CD14-positive monocyte (primary cell): Measurements from ENCODE around the gene ARFGAP2. TPM values are rescaled to one million over a fixed set of nuclear protein-coding genes. Genes with fewer than 3 reads are reported as not detected.
"Not testable (repeated sequence)": the region's sequence is repeated elsewhere in the genome, so short reads cannot be mapped to it uniquely, and the experiment has no call there.

Experiments used
- DNase-seq, 3 donors: peaks; one replicate each; pipeline ENCODE4 v3.0.0-alpha.2; 2011 to 2022
- H2AFZ ChIP-seq: 2 replicates; pipeline ENCODE4 v1.6.0; 2012; ENCODE audit warnings: mild to moderate bottlenecking, low read depth, low read length, inconsistent platforms; ENCODE audit not compliant: insufficient read depth, poor library complexity, severe bottlenecking
- H3K27ac ChIP-seq, 2 donors: 1 replicate in 1 of 2; 2 replicates in 1 of 2; pipeline ENCODE4 v1.5.1; 2012 to 2013; ENCODE audit warnings: low read length in 2 of 2, control low read depth in 1 of 2, inconsistent platforms in 1 of 2, low read depth in 1 of 2, mild to moderate bottlenecking in 1 of 2
- H3K27me3 ChIP-seq, 2 donors: one replicate each; pipeline versions ENCODE4 v1.6.0 to v1.6.1; 2011 to 2013; ENCODE audit warnings: low read length in 2 of 2; ENCODE audit not compliant: control insufficient read depth in 2 of 2, insufficient read depth in 2 of 2
- H3K36me3 ChIP-seq, 2 donors: replicated peaks in 1 of 2; 1 replicate in 1 of 2; 2 replicates in 1 of 2; pipeline versions ENCODE4 v1.5.1 to v1.6.1; 2012 to 2013; ENCODE audit warnings: low read length in 2 of 2, control low read depth in 1 of 2, inconsistent platforms in 1 of 2, mild to moderate bottlenecking in 1 of 2; ENCODE audit not compliant: insufficient read depth in 2 of 2, control insufficient read depth in 1 of 2
- H3K4me1 ChIP-seq, 2 donors: 1 replicate in 1 of 2; 2 replicates in 1 of 2; pipeline versions ENCODE4 v1.5.1 to v1.6.1; 2012 to 2013; ENCODE audit warnings: low read length in 2 of 2, control low read depth in 1 of 2, inconsistent platforms in 1 of 2, mild to moderate bottlenecking in 1 of 2, moderate library complexity in 1 of 2; ENCODE audit not compliant: insufficient read depth in 2 of 2, control insufficient read depth in 1 of 2
- H3K4me2 ChIP-seq: replicated peaks from 2 replicates; pipeline ENCODE3; 2012; ENCODE audit warnings: low read length, moderate library complexity, mild to moderate bottlenecking; ENCODE audit not compliant: poor library complexity, severe bottlenecking; ENCODE audit errors: extremely low read depth
- H3K4me3 ChIP-seq, 3 experiments: fragments of 200-600 bp in 1 of 3; sonication (generic) in 1 of 3; replicated peaks in 1 of 3; 1 replicate in 2 of 3; 2 replicates in 1 of 3; pipeline ENCODE4 v1.5.1; 2011 to 2013; ENCODE audit warnings: low read length in 3 of 3, mild to moderate bottlenecking in 3 of 3, control low read depth in 2 of 3, low read depth in 2 of 3, inconsistent platforms in 1 of 3, moderate library complexity in 1 of 3
- H3K79me2 ChIP-seq: 2 replicates; pipeline ENCODE4 v1.6.0; 2012; ENCODE audit warnings: mild to moderate bottlenecking, control low read depth, inconsistent platforms, low read length, moderate library complexity; ENCODE audit not compliant: insufficient read depth
- H3K9ac ChIP-seq: 2 replicates; pipeline ENCODE4 v1.6.0; 2017; ENCODE audit warnings: low read length, mild to moderate bottlenecking; ENCODE audit not compliant: insufficient read depth, poor library complexity, severe bottlenecking
- H3K9me3 ChIP-seq, 2 donors: replicated peaks in 1 of 2; 1 replicate in 1 of 2; 2 replicates in 1 of 2; pipeline versions ENCODE4 v1.5.1 to v1.6.1; 2012 to 2013; ENCODE audit warnings: low read length in 2 of 2, control low read depth in 1 of 2; ENCODE audit not compliant: control insufficient read depth in 1 of 2, insufficient read depth in 1 of 2
- H4K20me1 ChIP-seq: 2 replicates; pipeline ENCODE4 v1.6.0; 2012; ENCODE audit warnings: mild to moderate bottlenecking, low read length, control low read depth, moderate library complexity; ENCODE audit not compliant: insufficient read depth
- H3K27ac Mint-ChIP-seq, 7 donors: one replicate each; pipeline ENCODE4 v1.8.0; 2020; ENCODE audit warnings: mild to moderate bottlenecking in 7 of 7, mixed read lengths in 7 of 7, moderate library complexity in 6 of 7, inconsistent platforms in 2 of 7
- H3K27me3 Mint-ChIP-seq, 3 donors: one replicate each; pipeline ENCODE4 v1.8.0; 2021 to 2022; ENCODE audit warnings: low read depth in 3 of 3, mild to moderate bottlenecking in 3 of 3, mixed read lengths in 3 of 3, moderate library complexity in 3 of 3, inconsistent platforms in 1 of 3
- H3K36me3 Mint-ChIP-seq, 2 donors: one replicate each; pipeline ENCODE4 v1.8.0; 2020; ENCODE audit warnings: mixed read lengths in 2 of 2, inconsistent platforms in 1 of 2, mild to moderate bottlenecking in 1 of 2
- H3K4me1 Mint-ChIP-seq: one replicate; pipeline ENCODE4 v1.8.0; 2020; ENCODE audit warnings: mild to moderate bottlenecking, mixed read lengths
- H3K4me3 Mint-ChIP-seq, 2 donors: one replicate each; pipeline ENCODE4 v1.8.0; 2020; ENCODE audit warnings: mild to moderate bottlenecking in 2 of 2, mixed read lengths in 2 of 2, moderate library complexity in 1 of 2
- H3K9me3 Mint-ChIP-seq, 7 donors: one replicate each; pipeline ENCODE4 v1.8.0; 2020 to 2022; ENCODE audit warnings: mixed read lengths in 7 of 7, mild to moderate bottlenecking in 6 of 7, moderate library complexity in 6 of 7, inconsistent platforms in 2 of 7
- WGBS: methylation state at CpG from one replicate; pipeline ENCODE4 v1.1.5; 2013; ENCODE audit warnings: missing lambda C conversion rate; ENCODE audit not compliant: insufficient coverage; 5-methylcytosine and 5-hydroxymethylcytosine counted together
- intact Hi-C, 2 donors: fragments of 100-400 bp; cut with micrococcal nuclease; formaldehyde crosslinking; loops; one replicate each; pipeline versions ENCODE4 v1.15.0 to v1.15.1; 2023
- polyA plus RNA-seq, 3 donors: library from polyadenylated mRNA; depleted of rRNA in 1 of 3; unstranded in 2 of 3; stranded (reverse) in 1 of 3; fragments of 300-500 nt in 2 of 3; fragments of >200 nt in 1 of 3; fragmentation: Illumina TruSeq in 2 of 3; gene quantifications; 1 replicate in 2 of 3; 2 replicates in 1 of 3; pipeline ENCODE4 v1.2.3, GENCODE V29; 2012 to 2021
- TF ChIP-seq, protein P1 (sequence below): fragments of 200-600 bp; IDR thresholded peaks from one replicate; pipeline ENCODE4 v1.8.0; 2022; ENCODE audit warnings: antibody characterized with exemption, mild to moderate bottlenecking

The ARFGAP2 gene
- polyA plus RNA-seq, 3 donors: 59.7 to 129 (median 61.0) TPM

DNA sequence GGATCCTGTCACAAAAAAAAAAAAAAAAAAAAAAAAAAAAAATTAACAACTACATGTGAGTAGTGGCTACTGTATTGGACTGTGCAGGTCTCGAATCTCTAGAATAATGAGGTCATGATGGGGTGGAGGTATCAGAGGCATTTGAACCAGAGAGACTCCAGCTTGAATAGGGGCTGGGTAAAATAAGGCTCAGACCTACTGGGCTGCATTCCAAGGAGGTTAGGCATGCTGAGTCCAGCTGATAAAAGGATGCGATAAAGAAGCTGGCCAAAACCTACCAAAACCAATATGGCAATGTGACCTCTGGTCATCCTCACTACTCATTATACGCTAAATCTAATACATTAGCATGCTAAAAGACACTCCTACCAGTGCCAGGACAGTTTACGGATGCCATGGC is 15.4 kb upstream of the ARFGAP2 start:
- Histone ChIP-seq H3K4me2 (no peak overlapping the region), H3K4me1 (peaks cover 6 to 7% of the 10 kb centered on the region in 2 donors), H3K9ac (no peak overlapping the region), H3K36me3 (no peaks in the 10 kb centered on the region), H2AFZ (no peak overlapping the region), H3K4me3 (no peak overlapping the region), H4K20me1 (no peaks in the 10 kb centered on the region), H3K79me2 (no peaks in the 10 kb centered on the region), H3K27ac (no peak overlapping the region), H3K27me3 (peaks cover 13 to 28% of the 10 kb centered on the region in 2 donors), H3K9me3 (no peaks in the 10 kb centered on the region)
- TF ChIP-seq, protein P1, sequence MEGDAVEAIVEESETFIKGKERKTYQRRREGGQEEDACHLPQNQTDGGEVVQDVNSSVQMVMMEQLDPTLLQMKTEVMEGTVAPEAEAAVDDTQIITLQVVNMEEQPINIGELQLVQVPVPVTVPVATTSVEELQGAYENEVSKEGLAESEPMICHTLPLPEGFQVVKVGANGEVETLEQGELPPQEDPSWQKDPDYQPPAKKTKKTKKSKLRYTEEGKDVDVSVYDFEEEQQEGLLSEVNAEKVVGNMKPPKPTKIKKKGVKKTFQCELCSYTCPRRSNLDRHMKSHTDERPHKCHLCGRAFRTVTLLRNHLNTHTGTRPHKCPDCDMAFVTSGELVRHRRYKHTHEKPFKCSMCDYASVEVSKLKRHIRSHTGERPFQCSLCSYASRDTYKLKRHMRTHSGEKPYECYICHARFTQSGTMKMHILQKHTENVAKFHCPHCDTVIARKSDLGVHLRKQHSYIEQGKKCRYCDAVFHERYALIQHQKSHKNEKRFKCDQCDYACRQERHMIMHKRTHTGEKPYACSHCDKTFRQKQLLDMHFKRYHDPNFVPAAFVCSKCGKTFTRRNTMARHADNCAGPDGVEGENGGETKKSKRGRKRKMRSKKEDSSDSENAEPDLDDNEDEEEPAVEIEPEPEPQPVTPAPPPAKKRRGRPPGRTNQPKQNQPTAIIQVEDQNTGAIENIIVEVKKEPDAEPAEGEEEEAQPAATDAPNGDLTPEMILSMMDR: no peak
- Mint-ChIP-seq H3K27ac (no peak overlapping the region), H3K9me3 (peaks cover 0 to 8% (median 0%) of the 10 kb centered on the region in 7 donors), H3K4me3 (no peak overlapping the region), H3K27me3 (peaks cover 35 to 44% (median 39%) of the 10 kb centered on the region in 3 donors), H3K4me1 (peaks cover 5% of the 10 kb centered on the region), H3K36me3 (no peaks in the 10 kb centered on the region)
- no peak for DNase-seq
- intact Hi-C loops: no loop called here
- 100% methylated on average over 2 of the region's 4 CpGs for WGBS

DNA sequence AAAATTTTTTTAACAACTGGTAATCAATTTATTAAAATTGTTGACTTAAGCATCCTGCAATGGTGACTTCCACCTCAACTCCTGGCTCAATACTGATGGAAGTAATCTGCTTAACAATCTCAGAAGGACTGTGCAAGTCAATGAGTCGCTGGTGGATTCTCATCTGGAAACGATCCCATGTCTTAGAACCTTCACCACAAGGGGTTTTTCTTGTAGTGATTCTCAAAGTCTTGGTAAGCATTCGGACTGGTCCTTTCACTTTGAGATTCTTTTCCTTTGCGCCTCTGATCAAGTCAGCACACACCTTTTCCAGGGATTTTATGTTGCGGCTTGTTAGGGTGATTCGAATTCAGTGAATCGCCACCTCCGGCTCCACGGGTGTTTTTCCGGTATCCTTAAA is 14.5 kb upstream of the ARFGAP2 start:
- H3K4me3 Mint-ChIP-seq, H3K36me3 Mint-ChIP-seq, DNase-seq, H3K9ac ChIP-seq, H3K27ac ChIP-seq, H3K4me3 ChIP-seq, H2AFZ ChIP-seq, H3K9me3 ChIP-seq, intact Hi-C loops, H3K79me2 ChIP-seq, H3K27ac Mint-ChIP-seq, H3K36me3 ChIP-seq, H3K4me2 ChIP-seq, H4K20me1 ChIP-seq: not testable (repeated sequence)
- peaks cover 12% of the 10 kb centered on the region for H3K4me1 Mint-ChIP-seq
- H3K9me3 Mint-ChIP-seq: peaks cover 0 to 14% (median 2%) of the 10 kb centered on the region in 7 donors
- Histone ChIP-seq H3K27me3 (peaks cover 20 to 36% of the 10 kb centered on the region in 2 donors), H3K4me1 (peaks cover 13 to 15% of the 10 kb centered on the region in 2 donors)
- peaks cover 41 to 49% (median 44%) of the 10 kb centered on the region in 3 donors for H3K27me3 Mint-ChIP-seq
- 92% methylated on average over 8 of the region's 10 CpGs for WGBS
